Measurements from ENCODE around the gene MSI2.

DNA sequence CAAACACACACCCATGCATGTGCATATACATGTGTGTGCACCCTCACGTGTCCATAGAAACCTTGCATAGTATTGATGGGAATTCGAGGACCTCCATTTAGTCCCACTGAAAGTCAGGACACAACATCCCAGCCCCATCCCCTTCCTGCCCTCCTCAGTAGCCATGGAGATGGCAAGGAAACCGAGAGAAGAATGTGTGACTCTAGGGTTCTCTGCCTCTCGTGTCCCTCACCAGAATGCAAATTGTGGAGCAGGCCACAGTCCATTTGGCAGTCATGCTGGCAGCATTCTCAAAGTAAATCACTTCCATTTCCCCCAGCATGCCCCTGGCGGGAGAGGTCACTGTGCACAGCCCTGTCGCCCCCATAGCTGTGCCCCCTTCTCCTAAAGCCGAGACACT lies 141.1 kb downstream of the MSI2 start:
- TF ChIP-seq, protein P1, sequence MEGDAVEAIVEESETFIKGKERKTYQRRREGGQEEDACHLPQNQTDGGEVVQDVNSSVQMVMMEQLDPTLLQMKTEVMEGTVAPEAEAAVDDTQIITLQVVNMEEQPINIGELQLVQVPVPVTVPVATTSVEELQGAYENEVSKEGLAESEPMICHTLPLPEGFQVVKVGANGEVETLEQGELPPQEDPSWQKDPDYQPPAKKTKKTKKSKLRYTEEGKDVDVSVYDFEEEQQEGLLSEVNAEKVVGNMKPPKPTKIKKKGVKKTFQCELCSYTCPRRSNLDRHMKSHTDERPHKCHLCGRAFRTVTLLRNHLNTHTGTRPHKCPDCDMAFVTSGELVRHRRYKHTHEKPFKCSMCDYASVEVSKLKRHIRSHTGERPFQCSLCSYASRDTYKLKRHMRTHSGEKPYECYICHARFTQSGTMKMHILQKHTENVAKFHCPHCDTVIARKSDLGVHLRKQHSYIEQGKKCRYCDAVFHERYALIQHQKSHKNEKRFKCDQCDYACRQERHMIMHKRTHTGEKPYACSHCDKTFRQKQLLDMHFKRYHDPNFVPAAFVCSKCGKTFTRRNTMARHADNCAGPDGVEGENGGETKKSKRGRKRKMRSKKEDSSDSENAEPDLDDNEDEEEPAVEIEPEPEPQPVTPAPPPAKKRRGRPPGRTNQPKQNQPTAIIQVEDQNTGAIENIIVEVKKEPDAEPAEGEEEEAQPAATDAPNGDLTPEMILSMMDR (IDR thresholded peaks at IDR 0.05), result no peak
- no peak for TF ChIP-seq POLR2A (IDR thresholded peaks at IDR 0.05)
